H1 (cell line): Measurements from ENCODE around the gene COG4. TPM values are rescaled to one million over a fixed set of nuclear protein-coding genes. Genes with fewer than 3 reads are reported as not detected.

Experiments used
- SIRT6 ChIP-seq: IDR thresholded peaks from one replicate; pipeline ENCODE4 v1.7.1; 2012; ENCODE audit warnings: low read length, inconsistent platforms
- SUZ12 ChIP-seq: fragments of 200-600 bp; sonication (generic); IDR thresholded peaks from 2 replicates; pipeline ENCODE4 v1.6.1; 2012; ENCODE audit warnings: mild to moderate bottlenecking, inconsistent platforms, low read length, moderate library complexity, mixed read lengths
- TAF7 ChIP-seq: optimal IDR thresholded peaks from 2 replicates; pipeline ENCODE3; 2011; ENCODE audit warnings: low read depth, mild to moderate bottlenecking, inconsistent platforms, low read length, moderate library complexity, borderline replicate concordance
- polyA plus RNA-seq, 7 experiments: library from polyadenylated mRNA; depleted of rRNA in 3 of 7; stranded (reverse) in 5 of 7; unstranded in 2 of 7; fragments of >200 nt in 5 of 7; fragments of 200-250 nt in 2 of 7; gene quantifications; 1 replicate in 5 of 7; 2 replicates in 1 of 7; 4 replicates in 1 of 7; pipeline versions ENCODE4 v1.2.1 to v1.2.3, GENCODE V29; 2011 to 2013; ENCODE audit warnings: missing spikeins in 2 of 7, mixed read lengths in 2 of 7
- total RNA-seq: library from RNA; stranded (reverse); fragmentation: NEBNext Ultra II Directional; extraction: Animal tissue kit (Norgen Biotek cat#: 25700); gene quantifications from 2 replicates; pipeline ENCODE4 v1.2.1, GENCODE V29; 2021

Gene COG4
- total and polyA plus RNA-seq, 2 of the 8 experiments (the other 6 are each of a cell fraction or from before 2014, with no cell fraction given), result 46.1 to 50.2 TPM

DNA sequence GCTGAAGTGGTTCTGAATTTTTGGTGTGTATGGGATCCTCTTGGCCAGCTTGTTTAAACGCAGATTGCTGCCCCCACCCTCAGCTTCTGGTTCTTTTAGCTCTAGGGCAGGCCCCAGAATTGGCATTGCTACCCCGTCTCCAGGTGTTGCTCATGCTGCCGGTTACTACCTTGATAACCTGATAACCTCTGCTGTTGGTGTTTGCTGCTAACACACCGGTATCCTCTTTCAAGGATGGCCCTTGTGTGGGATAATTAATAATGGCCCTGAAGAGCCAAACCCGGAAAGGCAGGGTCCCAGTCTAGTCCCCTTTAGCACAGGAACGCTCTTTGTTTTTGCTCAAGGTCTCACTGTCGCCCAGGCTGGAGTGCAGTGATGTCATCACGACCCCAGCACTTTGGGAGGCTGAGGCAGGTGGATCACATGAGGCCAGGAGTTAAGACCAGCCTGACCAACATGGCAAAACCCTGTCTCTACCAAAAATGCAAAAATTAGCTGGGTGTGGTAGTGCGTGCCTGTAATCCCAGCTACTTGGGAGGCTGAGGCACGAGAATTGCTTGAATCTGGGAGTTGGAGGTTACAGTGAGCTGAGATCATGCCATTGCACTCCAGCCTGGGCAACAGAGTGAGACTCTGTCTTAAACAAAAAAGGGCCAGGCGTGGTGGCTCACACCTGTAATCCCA is 83.2 kb downstream of the COG4 start (continued):
- no peak for TF ChIP-seq SUZ12
- TF ChIP-seq TAF7, result no peak
- TF ChIP-seq SIRT6, result no peak
- TF ChIP-seq, all 59 proteins: peak for 0
